Esophagus squamous epithelium (tissue), 5 donors: ENCODE results near the gene FKBP15. TPM values are rescaled to one million over a fixed set of nuclear protein-coding genes. Genes with fewer than 3 reads are reported as not detected.

Experiments
- DNase-seq: peaks from one replicate; lab custom pipeline; 2025; lab: John Stamatoyannopoulos, UW
- H3K27ac ChIP-seq, 4 donors: fragments of 200-600 bp; sonication (generic); one replicate each; pipeline ENCODE4 v1.5.1; 2016 to 2019; ENCODE audit warnings: mild to moderate bottlenecking in 1 of 4
- H3K27me3 ChIP-seq, 4 donors: fragments of 200-600 bp; sonication (generic); 1 replicate in 3 of 4; 2 replicates in 1 of 4; pipeline versions ENCODE4 v1.5.1 to v1.6.0; 2017 to 2021; ENCODE audit warnings: antibody characterized with exemption in 1 of 4
- H3K36me3 ChIP-seq, 3 donors: fragments of 200-600 bp; sonication (generic); one replicate each; pipeline ENCODE4 v1.5.1; 2016 to 2019
- H3K4me1 ChIP-seq, 3 donors: fragments of 200-600 bp; sonication (generic); one replicate each; pipeline ENCODE4 v1.5.1; 2017 to 2019
- H3K4me3 ChIP-seq, 4 donors: fragments of 200-600 bp; sonication (generic); 1 replicate in 3 of 4; 2 replicates in 1 of 4; pipeline ENCODE4 v1.5.1; 2016 to 2019; ENCODE audit warnings: mild to moderate bottlenecking in 2 of 4, moderate library complexity in 1 of 4
- H3K9me3 ChIP-seq, 3 donors: fragments of 200-600 bp; sonication (generic); one replicate each; pipeline ENCODE4 v1.5.1; 2016 to 2019
- CTCF ChIP-seq, 6 experiments: fragments of 450-650 bp in 4 of 6; fragments of 200-600 bp in 2 of 6; sonication (generic) in 2 of 6; IDR thresholded peaks; one replicate each; pipeline ENCODE4 v1.5.1; 2016 to 2019; ENCODE audit warnings: antibody characterized with exemption in 6 of 6, mild to moderate bottlenecking in 4 of 6, moderate library complexity in 4 of 6
- POLR2A ChIP-seq, 4 donors: fragments of 450-650 bp; IDR thresholded peaks; one replicate each; pipeline ENCODE4 v1.6.1; 2017; ENCODE audit warnings: antibody characterized with exemption in 4 of 4, mild to moderate bottlenecking in 4 of 4, moderate library complexity in 3 of 4
- WGBS, 2 donors: methylation state at CpG; one replicate each; pipeline ENCODE4 v1.1.5; 2018; 5-methylcytosine and 5-hydroxymethylcytosine counted together
- intact Hi-C: fragments of 100-400 bp; cut with DNase I; formaldehyde crosslinking; loops from one replicate; pipeline ENCODE4 v1.15.0; 2022
- total RNA-seq, 4 donors: library from RNA; depleted of rRNA; stranded (reverse); fragments of >200 nt; gene quantifications; one replicate each; pipeline ENCODE4 v1.1.0, GENCODE V29; 2016
- donor health status: DM: yes; HTN: yes; CAD: no.

The FKBP15 gene
- total RNA-seq, 4 donors from 2014 or later: 17.7 to 23.3 (median 20.5) TPM

- intact Hi-C loops: no loop called here
- Histone ChIP-seq H3K27me3 (no peaks in the 10 kb centered on the region), H3K36me3 (peaks cover 0 to 10% (median 0%) of the 10 kb centered on the region in 3 donors), H3K27ac (no peak overlapping the region), H3K9me3 (no peaks in the 10 kb centered on the region), H3K4me3 (no peak overlapping the region), H3K4me1 (peaks cover 11 to 56% (median 15%) of the 10 kb centered on the region in 3 donors)
- no peak for TF ChIP-seq CTCF (IDR thresholded peaks at IDR 0.05)
- TF ChIP-seq POLR2A (IDR thresholded peaks at IDR 0.05): no peak
- no peak for DNase-seq
- 84 to 92% methylated on average over 3 of the region's 3 CpGs for WGBS, 2 donors
Observed at GRCh38 chr9:113216406-113216805, 4.7 kb downstream of the FKBP15 start.

- H3K27me3 ChIP-seq: no peaks in the 10 kb centered on the region
- DNase-seq: no peak
- intact Hi-C loops: no loop called here
- WGBS, 2 donors: 38 to 65% methylated on average over 3 of the region's 3 CpGs
- peaks cover 0 to 23% (median 2%) of the 10 kb centered on the region in 3 donors for H3K36me3 ChIP-seq
- TF ChIP-seq CTCF (IDR thresholded peaks at IDR 0.05) (no peak), POLR2A (IDR thresholded peaks at IDR 0.05) (no peak)
- no peak overlapping the region for H3K4me3 ChIP-seq
- no peaks in the 10 kb centered on the region for H3K9me3 ChIP-seq
- H3K4me1 ChIP-seq: peaks cover 7 to 50% (median 12%) of the 10 kb centered on the region in 3 donors
- H3K27ac ChIP-seq: no peak overlapping the region
Observed at GRCh38 chr9:113215132-113215531, 5.9 kb downstream of the FKBP15 start.

GRCh38 chr9:113210815-113211214, 10.3 kb downstream of the FKBP15 start:
- intact Hi-C loops: no loop called here
- no peak overlapping the region for H3K27ac ChIP-seq
- H3K4me1 ChIP-seq: peaks cover 0 to 13% (median 0%) of the 10 kb centered on the region in 3 donors
- no peak for DNase-seq
- TF ChIP-seq CTCF (IDR thresholded peaks at IDR 0.05): no peak
- no peak for TF ChIP-seq POLR2A (IDR thresholded peaks at IDR 0.05)
- H3K9me3 ChIP-seq: no peaks in the 10 kb centered on the region
- H3K27me3 ChIP-seq: no peaks in the 10 kb centered on the region
- no peak overlapping the region for H3K4me3 ChIP-seq
- H3K36me3 ChIP-seq: peaks cover 4 to 66% (median 22%) of the 10 kb centered on the region in 3 donors
- WGBS, 2 donors: 89 to 94% methylated on average over 10 of the region's 10 CpGs

DNA sequence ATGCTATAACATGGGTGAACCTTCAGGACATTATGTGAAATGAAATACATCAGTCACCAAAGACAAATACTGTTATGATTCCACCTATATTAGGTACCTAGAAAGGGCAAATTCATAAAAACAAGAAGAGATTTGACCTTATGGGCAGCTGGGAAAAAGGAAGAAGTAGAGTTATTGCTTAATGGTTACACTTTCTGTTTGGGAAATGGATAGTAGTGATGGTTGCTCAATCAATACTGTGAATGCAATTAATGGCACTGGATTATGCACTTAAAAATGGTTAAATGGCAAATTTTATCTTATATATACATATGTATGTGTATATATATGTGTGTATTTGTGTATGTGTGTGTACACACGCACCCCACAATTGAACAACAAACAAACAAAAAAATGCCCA, 15.2 kb downstream of the FKBP15 start:
- 91 to 95% methylated on average over 1 of the region's 1 CpG for WGBS, 2 donors
- no peaks in the 10 kb centered on the region for H3K9me3 ChIP-seq
- intact Hi-C loops: no loop called here

DNA sequence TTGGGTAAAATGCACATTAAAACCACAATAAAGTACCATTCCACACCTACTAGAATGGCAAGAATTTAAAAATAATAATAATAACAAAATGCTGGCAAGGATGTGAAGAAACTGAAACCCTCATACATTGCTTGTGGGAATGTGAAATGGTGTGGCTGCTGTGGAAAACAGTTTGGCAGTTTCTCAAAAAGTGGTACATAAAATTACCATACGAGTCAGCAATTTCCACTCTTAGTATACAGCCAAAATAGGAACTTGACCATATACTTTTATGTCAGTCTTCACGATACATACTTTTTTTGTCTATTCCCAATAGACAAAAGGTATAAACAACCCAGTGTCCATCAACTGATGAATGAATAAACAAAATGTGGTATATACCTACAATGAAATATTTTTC, 15.6 kb downstream of the FKBP15 start:
- Histone ChIP-seq H3K4me3 (no peak overlapping the region), H3K27ac (no peak overlapping the region), H3K36me3 (peaks cover 4 to 100% (median 30%) of the 10 kb centered on the region in 3 donors), H3K9me3 (no peaks in the 10 kb centered on the region), H3K4me1 (no peaks in the 10 kb centered on the region), H3K27me3 (no peaks in the 10 kb centered on the region)
- TF ChIP-seq CTCF (IDR thresholded peaks at IDR 0.05): no peak
- TF ChIP-seq POLR2A (IDR thresholded peaks at IDR 0.05): no peak
- intact Hi-C loops: no loop called here
- no peak for DNase-seq
- WGBS, 2 donors: 80 to 91% methylated on average over 2 of the region's 2 CpGs

More for the DNA sequence above, 15.2 kb downstream of the FKBP15 start:
- H3K4me1 ChIP-seq: no peaks in the 10 kb centered on the region
- no peak for DNase-seq
- TF ChIP-seq POLR2A (IDR thresholded peaks at IDR 0.05): no peak
- TF ChIP-seq CTCF (IDR thresholded peaks at IDR 0.05): no peak
- H3K4me3 ChIP-seq: no peak overlapping the region
- no peak overlapping the region for H3K27ac ChIP-seq
- peaks cover 4 to 100% (median 30%) of the 10 kb centered on the region in 3 donors for H3K36me3 ChIP-seq
- no peaks in the 10 kb centered on the region for H3K27me3 ChIP-seq
